Measurements from ENCODE around the gene TBC1D32.

GRCh38 chr6:121349596-121349995 lies 15.3 kb upstream of the TBC1D32 start:
- TF ChIP-seq CTCF (IDR thresholded peaks at IDR 0.05): no peak
- TF ChIP-seq POLR2AphosphoS5 (IDR thresholded peaks at IDR 0.05): no peak
- TF ChIP-seq EP300 (IDR thresholded peaks at IDR 0.05; ENCODE audit: low read depth): no peak
